ENCODE results near the gene GPS2.

The GPS2 gene

DNA sequence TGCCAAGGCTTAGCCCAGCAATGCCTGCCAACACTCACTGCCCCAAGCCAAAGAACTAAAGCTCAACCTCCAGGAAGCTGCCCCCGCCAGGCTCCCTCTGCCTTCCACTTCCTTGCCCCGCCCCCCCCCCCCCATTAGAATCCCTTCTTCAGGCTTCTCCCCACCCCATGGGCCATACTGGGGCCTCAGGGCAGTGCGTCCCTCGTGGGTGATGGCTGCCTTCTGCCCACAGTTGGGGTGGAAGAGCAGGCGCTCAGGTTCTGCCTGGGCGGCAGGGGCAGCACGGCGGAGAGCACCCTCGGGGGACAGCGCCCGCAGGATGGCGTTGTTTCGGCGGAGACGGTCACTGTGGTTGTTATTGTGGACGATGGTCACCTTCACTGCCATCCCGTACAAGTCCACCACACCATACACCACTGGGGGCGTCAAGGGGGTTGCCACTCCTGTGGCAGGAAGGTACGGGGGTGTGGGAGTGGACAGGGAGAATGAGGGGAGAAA is 9.9 kb upstream of the GPS2 start:
- DNase-seq (ENCODE audit: low spot score): no peak
- in situ Hi-C loops (cut with MboI; ENCODE audit: low pct_unique_long_range_greater_than_20kb, low sequenced_read_pairs, unreplicated experiment): no loop called here
- TF ChIP-seq, protein P1, sequence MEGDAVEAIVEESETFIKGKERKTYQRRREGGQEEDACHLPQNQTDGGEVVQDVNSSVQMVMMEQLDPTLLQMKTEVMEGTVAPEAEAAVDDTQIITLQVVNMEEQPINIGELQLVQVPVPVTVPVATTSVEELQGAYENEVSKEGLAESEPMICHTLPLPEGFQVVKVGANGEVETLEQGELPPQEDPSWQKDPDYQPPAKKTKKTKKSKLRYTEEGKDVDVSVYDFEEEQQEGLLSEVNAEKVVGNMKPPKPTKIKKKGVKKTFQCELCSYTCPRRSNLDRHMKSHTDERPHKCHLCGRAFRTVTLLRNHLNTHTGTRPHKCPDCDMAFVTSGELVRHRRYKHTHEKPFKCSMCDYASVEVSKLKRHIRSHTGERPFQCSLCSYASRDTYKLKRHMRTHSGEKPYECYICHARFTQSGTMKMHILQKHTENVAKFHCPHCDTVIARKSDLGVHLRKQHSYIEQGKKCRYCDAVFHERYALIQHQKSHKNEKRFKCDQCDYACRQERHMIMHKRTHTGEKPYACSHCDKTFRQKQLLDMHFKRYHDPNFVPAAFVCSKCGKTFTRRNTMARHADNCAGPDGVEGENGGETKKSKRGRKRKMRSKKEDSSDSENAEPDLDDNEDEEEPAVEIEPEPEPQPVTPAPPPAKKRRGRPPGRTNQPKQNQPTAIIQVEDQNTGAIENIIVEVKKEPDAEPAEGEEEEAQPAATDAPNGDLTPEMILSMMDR (IDR thresholded peaks at IDR 0.05; ENCODE audit: extremely low read depth, insufficient read depth, missing control alignments): no peak

DNA sequence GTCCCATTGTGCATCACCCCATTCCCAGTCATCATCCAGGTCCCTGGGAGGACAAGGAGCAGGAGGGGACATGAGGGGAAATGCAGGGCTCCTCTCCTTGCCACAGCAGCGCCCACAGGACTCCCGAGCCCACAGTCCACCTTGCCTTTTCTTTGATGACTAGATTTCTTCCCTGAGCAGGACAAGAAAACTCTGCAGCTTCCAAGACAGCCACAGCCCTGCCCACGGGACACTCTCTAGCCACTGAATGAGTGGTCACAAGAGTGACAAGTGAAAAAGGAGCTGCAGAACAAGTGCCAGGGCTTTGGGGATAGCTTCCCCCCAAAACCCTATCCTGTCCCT is 9.2 kb upstream of the GPS2 start:
- in situ Hi-C loops (cut with MboI; ENCODE audit: low pct_unique_long_range_greater_than_20kb, low sequenced_read_pairs, unreplicated experiment): no loop called here
- DNase-seq (ENCODE audit: low spot score): no peak
- TF ChIP-seq, protein P1 (IDR thresholded peaks at IDR 0.05; ENCODE audit: extremely low read depth, insufficient read depth, missing control alignments): no peak

DNA sequence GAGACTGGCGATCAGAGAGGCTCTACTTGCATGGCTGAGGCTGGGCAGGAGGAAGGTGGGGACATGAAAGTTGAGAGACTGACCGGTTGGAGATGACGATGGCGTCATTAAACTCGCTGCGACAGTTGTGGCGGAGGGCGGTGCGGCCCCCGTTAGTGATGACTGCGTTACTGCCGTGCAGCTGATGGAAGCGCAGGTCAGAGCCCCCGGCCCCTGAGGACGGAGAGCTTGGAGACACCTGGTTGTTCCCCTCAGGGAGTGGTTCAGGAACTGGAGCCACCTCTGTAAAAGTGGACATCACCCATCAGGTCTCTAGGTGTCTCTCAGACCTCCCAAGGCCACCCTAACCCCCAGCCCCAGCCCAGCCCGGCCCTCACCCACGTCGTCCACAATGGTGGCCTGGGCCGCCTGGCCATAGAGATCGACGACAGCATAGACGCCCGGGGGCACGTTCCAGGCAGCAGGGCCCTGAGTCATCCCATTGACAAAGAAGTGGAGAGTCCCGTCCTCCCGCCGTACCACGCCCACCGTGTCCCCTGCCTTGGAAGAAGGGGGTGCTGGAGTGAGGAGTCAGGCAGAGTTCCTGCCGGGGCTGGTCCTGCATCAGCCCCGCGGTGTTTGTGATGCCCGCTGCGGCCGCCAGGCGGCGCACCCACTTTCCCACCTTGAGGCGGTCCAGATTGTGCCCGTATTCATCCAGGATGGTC is 8.7 kb upstream of the GPS2 start:
- peak; percentile 80 for DNase-seq (ENCODE audit: low spot score)
- in situ Hi-C loops (cut with MboI; ENCODE audit: low pct_unique_long_range_greater_than_20kb, low sequenced_read_pairs, unreplicated experiment): no loop called here
- TF ChIP-seq, protein P1 (IDR thresholded peaks at IDR 0.05; ENCODE audit: extremely low read depth, insufficient read depth, missing control alignments): peak; percentile 86

DNA sequence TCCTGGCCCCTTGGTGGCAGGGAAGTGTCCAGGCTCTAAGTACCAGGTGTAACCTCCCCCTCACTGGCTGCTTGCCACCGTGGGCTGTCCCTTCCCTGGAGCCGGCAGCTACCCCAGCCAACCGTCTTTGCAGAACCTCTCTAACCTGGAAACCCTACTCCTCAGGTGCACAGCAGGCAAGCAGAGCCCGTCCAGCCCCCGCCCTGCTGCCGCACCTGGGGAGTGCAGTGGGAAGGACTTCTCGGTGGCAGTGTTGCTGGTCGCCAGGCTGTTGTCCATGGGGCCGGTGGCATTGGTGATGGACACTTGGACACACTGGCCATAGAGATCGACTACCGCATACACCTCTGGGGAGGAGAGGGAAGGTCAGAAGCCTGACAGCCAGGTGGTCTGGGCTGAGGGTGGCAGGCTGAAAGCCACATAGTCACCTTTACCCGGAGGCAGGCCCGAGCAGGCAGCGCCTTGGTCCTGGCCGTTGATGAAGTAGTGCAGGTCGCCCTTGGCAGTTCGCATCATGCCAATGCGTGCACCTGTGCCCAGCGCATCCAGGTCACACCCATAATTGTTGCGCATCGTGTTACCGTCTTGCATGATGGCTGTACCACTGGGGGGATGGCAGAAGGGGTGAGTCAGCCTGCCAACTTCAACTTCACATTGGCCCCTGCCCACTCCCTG is 7.5 kb upstream of the GPS2 start:
- in situ Hi-C loops (cut with MboI; ENCODE audit: low pct_unique_long_range_greater_than_20kb, low sequenced_read_pairs, unreplicated experiment): no loop called here
- no peak for DNase-seq (ENCODE audit: low spot score)
- TF ChIP-seq, protein P1 (IDR thresholded peaks at IDR 0.05; ENCODE audit: extremely low read depth, insufficient read depth, missing control alignments): no peak

DNA sequence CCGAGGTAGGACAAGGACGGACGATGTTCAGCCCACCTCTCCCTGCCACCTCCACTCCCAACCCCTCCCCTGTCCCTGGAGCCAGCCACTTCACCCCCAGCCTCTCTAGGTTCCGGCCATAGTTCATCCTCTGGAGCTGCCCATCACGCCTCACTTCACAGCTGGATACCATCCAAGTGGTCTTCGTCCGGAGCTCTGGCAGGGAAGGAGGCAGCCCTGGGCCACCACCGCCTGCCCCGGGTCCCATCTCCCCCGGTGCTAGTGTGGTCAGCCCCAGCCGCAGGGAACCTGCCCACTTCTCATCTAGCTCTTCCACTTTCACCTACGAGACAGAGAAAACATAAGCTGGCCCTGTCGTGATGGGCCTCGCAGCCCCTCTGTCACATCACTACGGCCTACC is 6.3 kb upstream of the GPS2 start:
- TF ChIP-seq, protein P1 (IDR thresholded peaks at IDR 0.05; ENCODE audit: extremely low read depth, insufficient read depth, missing control alignments): no peak

DNA sequence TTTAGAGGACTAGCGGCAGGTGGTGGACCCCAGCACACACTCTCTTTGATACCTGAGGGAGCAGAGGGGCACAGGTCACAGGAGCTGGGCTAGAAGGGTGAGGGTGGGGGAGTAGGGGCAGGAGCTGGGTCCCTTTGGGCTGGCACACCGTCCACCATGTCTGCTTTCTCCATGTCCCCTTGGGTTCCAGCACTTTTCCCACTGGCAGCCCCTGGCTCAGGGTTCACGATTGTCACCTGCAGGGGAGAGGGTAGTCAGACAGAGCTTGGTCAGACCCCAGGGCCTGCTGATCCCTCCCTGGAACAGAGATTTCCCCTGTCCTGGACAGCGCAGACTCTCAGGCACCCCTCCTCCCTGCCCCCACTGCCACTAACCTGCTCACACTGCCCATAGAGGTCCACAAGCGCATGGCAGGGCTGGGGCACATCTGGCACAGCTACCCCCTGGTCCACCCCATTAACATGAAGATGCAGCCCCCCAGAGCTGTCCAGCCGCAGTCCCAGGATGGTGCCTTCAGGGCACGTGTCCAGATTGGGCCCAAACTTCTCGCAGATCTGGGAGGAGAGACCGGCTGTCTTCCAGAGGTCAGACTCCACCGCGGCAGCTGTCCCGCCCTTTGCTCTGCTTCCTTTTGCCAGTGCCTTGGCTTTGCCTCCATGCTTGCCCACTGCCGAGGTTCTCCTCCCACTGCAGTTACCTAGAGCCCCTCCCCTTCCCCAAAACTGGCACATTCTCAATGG is 3.1 kb upstream of the GPS2 start:
- TF ChIP-seq, protein P1 (IDR thresholded peaks at IDR 0.05; ENCODE audit: extremely low read depth, insufficient read depth, missing control alignments): no peak
- in situ Hi-C loops (cut with MboI; ENCODE audit: low pct_unique_long_range_greater_than_20kb, low sequenced_read_pairs, unreplicated experiment): no loop called here
- no peak for DNase-seq (ENCODE audit: low spot score)

More for the DNA sequence above, 6.3 kb upstream of the GPS2 start:
- DNase-seq (ENCODE audit: low spot score): no peak
- in situ Hi-C loops (cut with MboI; ENCODE audit: low pct_unique_long_range_greater_than_20kb, low sequenced_read_pairs, unreplicated experiment): no loop called here
